Activated naive CD8-positive, alpha-beta T cell treated with anti-CD3 and anti-CD28 coated beads, Interleukin-2, amount 50 U/mL, for 24 hours (primary cell): ENCODE measurements around the gene DMRTB1.
A peak's percentile ranks its signal among the peaks of the same experiment; 100 is the strongest.

Experiments used
- ATAC-seq: fragments of 150-1000 bp; cut with Tn5 transposase; one replicate; pipeline ENCODE4 v1.10.0; 2021
- DNase-seq: peaks from one replicate; pipeline ENCODE4 v3.0.0; 2021
- H3K27ac Mint-ChIP-seq: one replicate; pipeline ENCODE4 v1.8.0; 2021; ENCODE audit warnings: mild to moderate bottlenecking, mixed read lengths
- H3K27me3 Mint-ChIP-seq: one replicate; pipeline ENCODE4 v1.8.0; 2021; ENCODE audit warnings: mixed read lengths
- H3K36me3 Mint-ChIP-seq: one replicate; pipeline ENCODE4 v1.8.0; 2021; ENCODE audit warnings: low read depth, mixed read lengths
- H3K4me1 Mint-ChIP-seq: one replicate; pipeline ENCODE4 v1.8.0; 2021; ENCODE audit warnings: mixed read lengths
- H3K4me3 Mint-ChIP-seq: one replicate; pipeline ENCODE4 v1.8.0; 2021; ENCODE audit warnings: mild to moderate bottlenecking, moderate library complexity, mixed read lengths
- H3K9me3 Mint-ChIP-seq: one replicate; pipeline ENCODE4 v1.8.0; 2021; ENCODE audit warnings: mixed read lengths

Gene DMRTB1

GRCh38 chr1:53482441-53483153 lies 23.4 kb downstream of the DMRTB1 start:
- Mint-ChIP-seq H3K9me3 (no peaks in the 10 kb centered on the region), H3K27ac (no peak overlapping the region), H3K4me1 (no peaks in the 10 kb centered on the region), H3K4me3 (no peak overlapping the region), H3K36me3 (no peaks in the 10 kb centered on the region), H3K27me3 (peaks cover 15% of the 10 kb centered on the region)
- DNase-seq (no peak), ATAC-seq (no peak)

GRCh38 chr1:53483170-53483569 lies 24.0 kb downstream of the DMRTB1 start:
- no peak for DNase-seq
- no peak for ATAC-seq
- Mint-ChIP-seq H3K27me3 (peaks cover 15% of the 10 kb centered on the region), H3K4me1 (no peaks in the 10 kb centered on the region), H3K36me3 (no peaks in the 10 kb centered on the region), H3K27ac (no peak overlapping the region), H3K4me3 (no peak overlapping the region), H3K9me3 (no peaks in the 10 kb centered on the region)

- no peak for DNase-seq
- no peak overlapping the region for H3K4me3 Mint-ChIP-seq
- H3K27ac Mint-ChIP-seq = no peak overlapping the region
- H3K27me3 Mint-ChIP-seq = peaks cover 15% of the 10 kb centered on the region
- H3K4me1 Mint-ChIP-seq = no peaks in the 10 kb centered on the region
- no peaks in the 10 kb centered on the region for H3K9me3 Mint-ChIP-seq
- no peaks in the 10 kb centered on the region for H3K36me3 Mint-ChIP-seq
- no peak for ATAC-seq
Observed at GRCh38 chr1:53483656-53484055, 24.5 kb downstream of the DMRTB1 start.

- Mint-ChIP-seq H3K27me3 (peaks cover 17% of the 10 kb centered on the region), H3K4me1 (no peaks in the 10 kb centered on the region), H3K27ac (no peak overlapping the region), H3K36me3 (no peaks in the 10 kb centered on the region), H3K4me3 (no peak overlapping the region), H3K9me3 (no peaks in the 10 kb centered on the region)
- ATAC-seq = no peak
- DNase-seq = no peak
Observed at GRCh38 chr1:53484705-53485477, 25.7 kb downstream of the DMRTB1 start.

- ATAC-seq = peak; percentile 69
- no peak overlapping the region for H3K27ac Mint-ChIP-seq
- peak; percentile 80 for DNase-seq
- H3K4me1 Mint-ChIP-seq = no peaks in the 10 kb centered on the region
- no peaks in the 10 kb centered on the region for H3K9me3 Mint-ChIP-seq
- no peak overlapping the region for H3K4me3 Mint-ChIP-seq
- H3K36me3 Mint-ChIP-seq = no peaks in the 10 kb centered on the region
- peaks cover 17% of the 10 kb centered on the region for H3K27me3 Mint-ChIP-seq
Observed at GRCh38 chr1:53485478-53486394, 26.5 kb downstream of the DMRTB1 start.

GRCh38 chr1:53486395-53487026 lies 27.3 kb downstream of the DMRTB1 start:
- H3K27ac Mint-ChIP-seq = no peak overlapping the region
- H3K9me3 Mint-ChIP-seq = no peaks in the 10 kb centered on the region

GRCh38 chr1:53490351-53490750 lies 31.2 kb downstream of the DMRTB1 start:
- Mint-ChIP-seq H3K27me3 (peaks cover 14% of the 10 kb centered on the region), H3K9me3 (no peaks in the 10 kb centered on the region), H3K4me3 (no peak overlapping the region), H3K27ac (no peak overlapping the region), H3K4me1 (no peaks in the 10 kb centered on the region), H3K36me3 (no peaks in the 10 kb centered on the region)
- ATAC-seq = no peak
- no peak for DNase-seq

More at GRCh38 chr1:53486395-53487026, 27.3 kb downstream of the DMRTB1 start:
- DNase-seq (no peak), ATAC-seq (no peak)
- Mint-ChIP-seq H3K27me3 (peaks cover 18% of the 10 kb centered on the region), H3K4me3 (no peak overlapping the region), H3K4me1 (no peaks in the 10 kb centered on the region), H3K36me3 (no peaks in the 10 kb centered on the region)

- H3K4me1 Mint-ChIP-seq = peaks cover 2% of the 10 kb centered on the region
- no peaks in the 10 kb centered on the region for H3K9me3 Mint-ChIP-seq
- DNase-seq (no peak), ATAC-seq (no peak)
- no peak overlapping the region for H3K4me3 Mint-ChIP-seq
- no peak overlapping the region for H3K27ac Mint-ChIP-seq
- no peaks in the 10 kb centered on the region for H3K36me3 Mint-ChIP-seq
- peaks cover 3% of the 10 kb centered on the region for H3K27me3 Mint-ChIP-seq
Observed at GRCh38 chr1:53495633-53496345, 36.6 kb downstream of the DMRTB1 start.

- peaks cover 1% of the 10 kb centered on the region for H3K27me3 Mint-ChIP-seq
- H3K4me1 Mint-ChIP-seq = peaks cover 2% of the 10 kb centered on the region
- no peak overlapping the region for H3K27ac Mint-ChIP-seq
- no peak for DNase-seq
- H3K36me3 Mint-ChIP-seq = no peaks in the 10 kb centered on the region
- no peak for ATAC-seq
- H3K4me3 Mint-ChIP-seq = no peak overlapping the region
- H3K9me3 Mint-ChIP-seq = no peaks in the 10 kb centered on the region
Observed at GRCh38 chr1:53498555-53499131, 39.4 kb downstream of the DMRTB1 start.

- H3K4me3 Mint-ChIP-seq = no peak overlapping the region
- H3K36me3 Mint-ChIP-seq = no peaks in the 10 kb centered on the region
- H3K9me3 Mint-ChIP-seq = no peaks in the 10 kb centered on the region
- peaks cover 1% of the 10 kb centered on the region for H3K27me3 Mint-ChIP-seq
- no peak overlapping the region for H3K27ac Mint-ChIP-seq
- no peak for DNase-seq
- H3K4me1 Mint-ChIP-seq = peaks cover 2% of the 10 kb centered on the region
- ATAC-seq = no peak
Observed at GRCh38 chr1:53499257-53500203, 40.3 kb downstream of the DMRTB1 start.

- ATAC-seq (no peak), DNase-seq (no peak)
- Mint-ChIP-seq H3K4me1 (peaks cover 2% of the 10 kb centered on the region), H3K27me3 (no peaks in the 10 kb centered on the region), H3K27ac (no peak overlapping the region), H3K9me3 (no peaks in the 10 kb centered on the region), H3K36me3 (no peaks in the 10 kb centered on the region), H3K4me3 (no peak overlapping the region)
Observed at GRCh38 chr1:53500204-53501064, 41.2 kb downstream of the DMRTB1 start.
